SK-MEL-5 (cell line): ENCODE data around the gene SUMO4. TPM values are rescaled to one million over a fixed set of nuclear protein-coding genes. Genes with fewer than 3 reads are reported as not detected.

Experiments
- DNase-seq: peaks from one replicate; pipeline ENCODE4 v3.0.0-alpha.2; 2016; ENCODE audit warnings: low read depth, low spot score
- in situ Hi-C: cut with HindIII; loops from 2 replicates; pipeline ENCODE4 v1.10.0; 2016; ENCODE audit warnings: low sequenced_read_pairs, high pct_unique_total_duplicates, low pct_unique_long_range_greater_than_20kb
- total RNA-seq: library from RNA; depleted of rRNA; stranded (reverse); fragments of >200 nt; shearing (Covaris generic); gene quantifications from 2 replicates; pipeline ENCODE4 v1.2.3, GENCODE V29; 2014

The SUMO4 gene
- total RNA-seq, 1 experiment from 2014 or later = not detected

DNA sequence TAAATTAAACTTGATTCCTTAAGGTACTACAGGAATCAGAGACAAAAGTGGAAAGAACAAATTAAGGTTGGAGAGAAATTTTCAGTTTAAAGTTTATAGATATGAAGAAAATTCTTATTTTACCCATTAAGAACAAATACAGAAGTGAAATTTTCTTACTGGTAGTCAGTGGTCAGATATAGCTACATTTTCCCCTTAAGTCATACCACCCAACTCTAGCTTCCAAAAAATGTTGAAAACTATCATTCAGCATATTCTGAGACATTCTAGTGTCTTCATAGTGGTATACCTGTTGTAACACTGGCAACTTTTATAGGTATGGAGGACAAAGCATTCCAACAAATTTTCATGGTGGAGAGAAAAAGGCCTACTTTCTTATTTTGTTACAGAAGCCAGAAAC lies 15.6 kb upstream of the SUMO4 start:
- in situ Hi-C loops = no loop called here
- DNase-seq = no peak

DNA sequence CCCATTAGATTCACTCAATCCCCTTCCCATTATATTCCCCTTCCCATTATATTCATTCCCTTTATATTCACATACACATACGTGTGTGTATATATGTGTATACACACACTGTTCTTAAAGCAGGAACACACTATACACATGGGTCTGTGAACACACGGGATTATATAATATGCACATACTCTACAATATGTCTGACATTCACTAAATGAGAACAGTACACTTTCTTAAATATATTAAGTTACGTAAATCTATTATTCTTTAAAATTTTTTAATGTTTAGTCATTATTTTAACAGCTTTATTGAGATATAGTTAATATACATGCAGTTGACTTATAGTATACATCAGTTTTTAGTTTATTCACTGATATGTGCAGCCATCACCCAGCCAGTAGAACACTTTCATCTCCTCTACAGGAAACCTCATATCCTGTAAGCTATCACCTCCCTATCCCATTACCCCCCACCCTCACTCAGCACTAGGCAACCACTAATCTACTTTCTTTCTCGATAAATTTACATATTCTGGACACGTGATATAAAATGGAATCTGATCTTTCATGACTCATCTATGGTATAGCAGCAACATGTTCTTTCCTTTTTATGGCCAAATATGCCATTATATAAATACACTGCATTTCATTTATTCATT lies 13.9 kb upstream of the SUMO4 start:
- DNase-seq = no peak
- in situ Hi-C loops = no loop called here

DNA sequence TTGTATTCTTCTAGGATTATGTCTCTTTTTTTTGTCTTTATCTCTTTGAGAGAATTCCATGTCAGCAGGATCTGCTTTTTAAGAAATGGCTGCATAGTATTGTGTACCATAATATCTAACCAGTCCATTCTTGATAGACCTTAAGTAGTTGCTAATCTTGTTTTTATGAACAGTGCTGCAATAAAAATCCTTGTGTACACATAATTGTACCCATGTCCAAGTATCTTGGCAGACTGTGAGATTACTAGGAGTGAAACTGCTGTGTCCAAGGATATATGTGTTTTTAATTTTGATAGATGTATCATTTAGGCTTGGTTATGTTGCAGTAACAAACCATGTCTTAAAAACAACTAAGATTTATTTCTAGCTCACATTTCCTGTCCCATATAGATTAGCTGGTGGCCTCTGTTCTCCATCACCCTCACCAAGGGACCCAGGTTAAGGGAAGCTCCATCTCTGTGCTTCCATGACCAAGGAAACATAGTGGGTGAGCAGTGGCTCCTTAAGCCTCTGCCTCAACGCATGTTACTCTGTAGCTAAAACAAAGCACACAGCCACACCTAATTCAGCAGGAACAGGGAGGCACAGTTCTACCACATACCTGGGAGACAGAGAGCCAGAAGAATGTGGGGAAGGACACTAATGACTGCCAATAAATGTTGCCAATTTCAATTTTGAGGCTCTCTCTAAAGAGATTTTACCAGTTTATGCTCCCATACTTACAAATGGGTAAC lies 12.1 kb upstream of the SUMO4 start:
- in situ Hi-C loops = no loop called here
- DNase-seq = no peak

DNA sequence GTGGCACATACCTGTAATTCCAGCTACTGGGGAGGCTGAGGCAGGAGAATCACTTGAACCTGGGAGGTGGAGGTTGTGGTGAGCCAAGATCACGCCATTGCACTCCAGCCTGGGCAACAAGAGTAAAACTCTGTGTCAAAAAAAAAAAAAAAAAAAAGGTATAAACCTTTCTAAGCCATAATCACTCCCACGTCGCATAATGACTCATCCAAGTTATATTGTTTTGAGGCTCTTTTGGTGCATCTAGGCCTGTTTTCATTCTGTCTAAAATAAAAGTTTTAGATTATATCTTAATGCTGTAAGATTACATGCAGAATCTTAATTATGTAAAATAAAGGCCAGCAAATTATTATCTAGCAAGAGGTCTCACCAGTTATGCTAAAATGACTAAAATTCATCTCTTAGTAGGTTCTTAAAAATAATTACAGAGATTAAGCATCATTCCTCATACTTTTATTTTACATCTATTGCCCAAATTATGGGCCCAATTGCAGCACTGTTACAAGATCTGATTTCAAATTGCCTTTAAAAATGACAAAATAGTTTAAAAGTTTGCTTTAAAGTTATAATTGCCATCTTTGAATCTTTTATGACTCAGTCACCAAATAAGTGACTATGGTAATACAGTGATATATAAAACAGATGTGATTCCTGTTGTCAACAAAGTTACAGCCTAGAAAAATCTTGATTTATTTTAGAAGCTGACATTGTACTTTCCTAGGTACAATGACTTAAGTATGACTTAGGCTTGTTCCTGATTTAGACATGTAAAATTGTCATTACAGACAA lies 10.4 kb upstream of the SUMO4 start:
- DNase-seq = no peak
- in situ Hi-C loops = no loop called here

DNA sequence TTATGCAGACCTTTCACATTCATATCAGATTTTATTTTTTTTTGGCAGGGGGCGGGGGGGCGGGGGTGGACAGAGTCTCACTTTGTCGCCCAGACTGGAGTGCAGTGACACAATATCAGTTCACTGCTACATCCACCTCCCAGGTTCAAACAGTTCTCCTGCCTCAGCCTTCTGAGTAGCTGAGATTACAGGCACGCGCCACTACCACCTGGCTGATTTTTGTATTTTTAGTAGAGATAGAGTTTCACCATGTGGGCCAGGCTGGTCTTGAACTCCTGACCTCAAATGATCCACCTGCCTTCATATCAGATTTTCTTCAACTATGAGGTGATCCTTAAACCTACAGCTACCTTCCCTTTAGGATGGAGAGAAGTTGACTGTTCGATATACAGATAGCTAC lies 8.0 kb upstream of the SUMO4 start:
- in situ Hi-C loops = no loop called here
- DNase-seq = no peak

DNA sequence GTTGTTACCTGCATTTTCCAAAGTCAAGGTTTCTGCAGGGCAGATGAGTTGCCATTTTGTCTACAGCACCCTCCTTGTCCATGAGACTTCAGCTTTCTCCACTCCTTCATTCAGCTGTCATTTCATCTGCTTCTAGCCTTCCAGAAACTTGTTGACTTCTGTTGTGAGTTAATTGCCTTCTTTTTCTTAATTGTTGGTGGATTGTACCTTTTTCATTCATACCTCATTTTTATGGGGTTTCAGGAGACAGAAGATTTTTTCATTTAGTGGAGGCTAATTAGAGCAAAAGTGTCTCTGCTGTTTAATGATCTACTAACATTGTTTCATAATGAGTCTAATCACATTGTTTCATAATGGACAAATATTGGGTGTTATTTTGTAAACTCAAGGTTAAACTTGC lies 7.5 kb upstream of the SUMO4 start:
- no peak for DNase-seq
- in situ Hi-C loops = no loop called here

DNA sequence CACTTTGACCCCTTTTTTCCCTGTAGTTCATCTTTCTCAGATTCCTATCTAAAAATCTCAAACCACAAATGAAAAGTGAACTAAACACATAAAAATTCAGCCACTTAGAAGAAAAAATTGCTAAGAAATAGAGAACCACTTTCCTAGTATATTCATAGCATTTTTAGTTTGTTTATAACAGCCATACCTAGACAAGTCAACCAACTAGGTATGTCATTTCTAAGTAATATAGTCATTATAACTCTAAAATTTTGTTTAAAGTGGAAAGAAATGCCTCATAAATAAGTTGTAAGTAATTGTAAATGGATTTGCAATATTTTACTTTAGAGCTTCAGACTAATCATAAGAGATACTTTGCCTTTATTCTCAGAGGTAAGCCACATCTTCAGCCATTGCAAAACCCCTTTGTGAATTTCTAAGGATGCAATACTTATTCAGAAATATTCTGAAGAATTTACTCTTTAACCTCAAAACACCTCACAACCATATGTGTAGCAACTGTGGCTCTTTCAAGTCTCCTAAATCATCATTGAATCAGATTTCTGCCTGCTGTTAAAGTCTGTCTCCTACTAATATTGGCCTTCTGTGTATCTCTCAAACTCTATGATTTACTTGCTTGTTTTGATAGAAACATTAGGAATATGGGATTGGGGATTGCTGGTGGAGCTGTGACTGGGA lies 6.9 kb upstream of the SUMO4 start:
- DNase-seq = no peak

DNA sequence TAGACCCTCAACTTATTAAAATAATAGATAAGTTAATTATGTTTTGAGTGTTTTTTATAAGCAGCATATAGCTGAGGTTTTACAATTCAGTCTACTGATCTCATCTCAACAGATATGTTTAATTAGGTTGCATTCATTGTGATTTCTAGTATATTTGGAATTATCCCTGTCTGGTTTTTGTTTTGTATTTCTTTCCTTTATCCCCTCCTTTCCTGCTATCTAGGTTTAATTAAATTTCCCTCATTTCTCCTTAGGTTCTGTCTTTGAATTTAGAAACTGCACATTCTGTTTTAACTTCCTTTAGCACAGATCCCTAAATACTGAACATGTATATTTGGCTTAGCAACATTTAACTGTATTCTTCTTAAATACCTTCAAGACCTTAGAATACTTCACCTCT lies 4.9 kb upstream of the SUMO4 start:
- no peak for DNase-seq
- in situ Hi-C loops = no loop called here

More for the DNA sequence above, 6.9 kb upstream of the SUMO4 start:
- in situ Hi-C loops = no loop called here

DNA sequence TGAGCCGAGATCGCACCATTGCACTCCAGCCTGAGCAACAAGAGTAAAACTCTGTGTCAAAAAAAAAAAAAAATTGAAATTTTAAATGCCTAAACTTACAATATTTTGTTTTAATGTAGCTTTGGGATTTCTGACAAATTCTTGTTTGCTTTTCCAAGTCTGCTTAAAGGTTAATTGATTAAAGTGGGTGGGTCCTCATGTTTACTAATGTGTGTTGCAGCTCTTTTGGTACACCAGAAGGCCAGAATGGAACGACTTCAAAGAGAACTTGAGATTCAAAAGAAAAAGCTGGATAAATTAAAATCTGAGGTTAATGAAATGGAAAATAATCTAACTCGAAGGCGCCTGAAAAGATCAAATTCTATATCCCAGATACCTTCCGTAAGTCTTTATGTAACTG lies 2.7 kb upstream of the SUMO4 start:
- in situ Hi-C loops = no loop called here
- no peak for DNase-seq

DNA sequence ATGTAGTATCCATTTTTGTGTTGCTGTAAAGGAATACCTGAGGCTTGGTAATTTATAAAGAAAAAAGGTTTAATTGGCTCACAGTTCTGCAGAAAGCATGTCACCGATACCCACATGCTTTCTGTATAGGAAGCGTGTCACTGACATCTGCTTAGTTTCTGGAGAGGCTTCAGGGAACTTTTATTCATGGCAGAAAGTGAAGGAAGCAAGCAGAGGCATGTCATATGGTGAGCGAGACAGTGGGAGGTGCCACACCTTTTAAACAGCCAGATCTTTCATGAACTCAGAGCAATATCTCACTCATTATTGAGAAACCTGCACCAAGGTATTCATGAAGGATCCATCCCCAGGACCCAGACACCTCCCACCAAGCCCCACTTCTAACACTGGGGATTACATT lies 3.5 kb downstream of the SUMO4 start:
- in situ Hi-C loops = no loop called here
- no peak for DNase-seq

DNA sequence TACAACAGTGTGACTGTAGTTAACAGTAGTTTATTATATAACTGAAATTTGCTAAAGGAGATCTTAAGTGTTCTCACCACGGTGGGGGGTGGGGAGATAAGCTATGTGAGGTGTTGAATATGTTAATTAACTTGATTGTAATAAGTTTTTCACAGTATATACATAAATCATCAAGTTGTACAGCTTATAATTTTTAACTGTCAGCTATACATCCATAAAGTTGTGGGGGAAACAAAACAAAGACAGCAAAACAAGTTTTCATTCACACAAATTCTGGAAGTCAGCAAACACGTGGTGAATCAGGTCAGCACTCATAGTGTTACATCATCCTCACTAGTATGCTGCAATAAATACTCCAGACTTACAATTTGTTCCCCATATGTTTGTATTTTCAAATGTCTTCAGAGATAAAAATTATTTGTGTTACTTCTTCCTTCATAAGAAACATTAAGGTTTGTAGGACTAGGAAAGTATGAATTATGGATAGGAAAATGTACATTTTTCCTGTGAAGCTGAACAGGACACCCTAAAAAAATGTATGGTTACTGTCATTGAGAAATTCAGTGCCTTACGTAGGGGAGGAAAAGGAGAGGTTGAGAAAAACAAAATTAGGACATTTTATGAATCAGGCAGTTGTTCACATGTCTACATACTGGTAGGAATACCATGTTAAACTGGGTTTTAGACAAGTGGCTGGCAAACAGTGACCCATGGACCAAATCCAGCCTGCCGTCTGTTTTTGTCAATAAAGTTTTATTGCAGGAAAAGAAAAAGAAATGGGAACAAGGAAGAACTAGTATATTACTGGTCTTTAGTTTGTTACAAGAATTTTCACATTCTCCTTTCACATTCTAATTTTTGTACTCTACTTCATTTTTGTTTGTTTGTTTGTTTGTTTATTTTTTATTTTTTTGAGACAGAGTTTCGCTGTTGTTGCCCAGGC lies 6.0 kb downstream of the SUMO4 start:
- DNase-seq = no peak
- in situ Hi-C loops = no loop called here

DNA sequence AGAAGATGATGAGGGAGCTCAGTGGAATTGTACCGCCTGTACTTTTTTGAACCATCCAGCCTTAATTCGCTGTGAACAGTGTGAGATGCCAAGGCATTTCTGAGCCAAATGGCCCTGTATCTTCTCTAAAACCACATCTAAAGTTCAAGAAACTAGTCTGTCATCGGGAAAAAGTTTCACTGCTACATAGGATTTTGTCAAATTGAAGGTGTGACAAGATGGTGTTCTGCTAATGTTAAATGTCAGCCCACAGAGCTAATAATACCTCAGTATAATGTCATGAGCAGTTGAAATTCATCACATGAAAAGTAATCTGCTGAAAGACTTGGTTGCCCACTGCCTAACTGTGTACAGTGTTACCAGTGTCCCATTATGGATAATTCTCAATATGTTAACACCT lies 9.6 kb downstream of the SUMO4 start:
- DNase-seq = no peak
- in situ Hi-C loops = no loop called here

DNA sequence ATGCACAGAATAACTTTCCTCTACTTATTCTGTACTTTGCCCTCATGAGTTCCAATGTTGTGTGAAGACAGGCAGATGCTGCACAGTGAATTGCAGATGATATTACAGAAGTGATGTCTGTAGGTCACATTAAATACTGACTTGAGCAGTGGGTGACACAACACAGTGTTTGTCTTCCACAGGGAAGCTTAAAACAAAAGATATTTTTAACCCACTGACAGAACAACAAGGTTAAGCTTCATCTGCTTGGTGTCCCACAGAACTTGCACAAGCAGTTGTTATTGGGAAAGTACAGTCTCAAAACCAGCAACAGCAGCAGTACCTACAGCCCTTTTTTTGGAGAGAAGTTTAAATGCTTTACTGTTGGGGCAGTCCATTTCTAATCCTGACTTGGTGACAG lies 10.5 kb downstream of the SUMO4 start:
- in situ Hi-C loops = no loop called here
- DNase-seq = no peak

DNA sequence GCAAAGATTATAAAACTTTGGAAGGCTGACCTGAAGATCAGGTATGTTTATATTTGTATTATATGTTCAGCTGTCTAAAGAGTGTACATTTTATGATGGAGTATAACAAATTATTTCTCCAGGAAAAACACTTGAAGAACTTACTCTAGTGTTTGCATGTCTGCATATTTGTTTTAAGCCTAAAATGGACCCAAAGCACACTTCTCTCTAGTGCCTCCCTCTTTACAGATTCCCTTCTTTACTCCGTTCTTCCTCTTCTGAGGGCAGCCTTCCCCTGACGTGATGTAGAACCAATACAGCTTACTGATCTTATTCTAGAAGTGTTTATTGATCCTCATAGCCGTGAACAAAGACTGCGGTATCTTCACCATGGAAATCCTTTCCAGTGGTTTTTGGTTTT lies 13.9 kb downstream of the SUMO4 start:
- DNase-seq = no peak
- in situ Hi-C loops = no loop called here

DNA sequence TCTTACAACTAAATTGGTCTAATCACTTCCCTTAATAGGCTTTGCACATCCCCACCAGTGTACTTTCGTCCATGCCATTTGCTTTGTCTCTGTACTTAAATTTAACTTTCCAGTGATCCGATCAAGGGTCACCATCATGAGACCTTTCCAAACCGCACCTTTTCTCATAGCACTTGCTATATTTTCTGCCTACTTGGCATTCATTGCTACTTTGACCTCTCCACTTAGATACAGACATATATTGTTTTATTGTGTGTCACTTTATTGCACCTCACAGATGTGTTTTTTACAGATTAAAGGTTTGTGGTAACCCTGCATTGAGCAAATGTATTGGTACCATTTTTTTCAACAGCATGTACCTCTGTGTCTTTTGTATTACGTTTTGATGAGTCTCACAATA lies 14.8 kb downstream of the SUMO4 start:
- DNase-seq = no peak
- in situ Hi-C loops = no loop called here

DNA sequence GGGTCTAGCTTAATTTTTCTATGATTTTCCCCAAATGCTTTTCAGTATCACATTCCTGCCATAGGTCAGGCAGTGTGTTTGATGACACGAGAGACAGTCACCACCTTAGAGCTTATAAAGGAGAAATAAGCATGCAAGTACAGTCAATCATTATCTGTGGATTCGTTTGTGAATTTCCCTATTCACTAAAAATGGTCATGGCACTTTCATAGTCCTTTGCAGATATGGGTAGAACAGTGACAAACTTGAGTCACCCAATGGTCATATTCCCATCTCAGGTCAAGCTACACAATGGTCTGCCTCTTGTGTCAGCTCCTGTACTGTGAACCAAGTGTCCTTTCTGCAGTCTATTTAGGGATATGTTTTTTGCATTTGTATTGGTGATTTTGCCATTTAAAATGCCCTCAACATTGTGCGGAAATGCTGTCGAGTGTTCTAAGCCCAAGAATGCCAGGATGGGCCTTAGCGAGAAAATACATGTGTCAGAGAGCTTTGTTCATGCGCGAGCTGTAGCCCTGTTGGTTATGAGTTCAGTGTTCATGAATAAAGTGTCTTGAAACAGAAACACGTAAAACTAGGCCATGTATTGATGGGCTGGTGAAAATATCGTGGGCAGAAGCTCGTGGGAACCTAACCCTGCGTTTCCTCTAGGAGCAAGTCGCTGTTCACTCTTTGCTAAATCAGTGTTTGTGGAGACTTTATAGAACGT lies 19.8 kb downstream of the SUMO4 start:
- in situ Hi-C loops = no loop called here

DNA sequence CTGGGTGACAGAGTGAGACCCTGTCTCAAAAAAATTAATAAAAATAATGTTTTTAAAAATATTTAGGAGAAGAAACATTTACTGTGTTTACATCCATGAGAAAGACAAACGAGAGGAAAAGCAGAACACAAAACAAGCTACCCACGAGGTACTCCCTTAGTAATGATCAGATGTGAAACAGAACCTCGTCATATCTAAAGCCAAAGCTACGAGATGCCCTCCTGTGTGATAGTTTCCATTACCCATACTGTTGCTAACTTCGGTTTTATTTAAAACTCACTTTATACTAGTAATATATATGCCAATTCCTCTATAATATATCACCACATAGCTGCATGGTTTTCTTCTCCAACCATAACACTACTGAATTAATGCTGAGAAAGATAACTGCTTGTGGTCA lies 21.1 kb downstream of the SUMO4 start:
- in situ Hi-C loops = no loop called here
- DNase-seq = no peak

More for the DNA sequence above, 19.8 kb downstream of the SUMO4 start:
- no peak for DNase-seq
